Stomach (tissue), 4 donors: ENCODE measurements around the gene PIANP.

Source experiments
- CTCF ChIP-seq, 7 experiments: fragments of 450-650 bp in 4 of 7; fragments of 200-600 bp in 3 of 7; sonication (generic) in 3 of 7; IDR thresholded peaks; one replicate each; pipeline ENCODE4 v1.5.1; 2016 to 2019; ENCODE audit warnings: antibody characterized with exemption in 7 of 7, control low read depth in 2 of 7, mild to moderate bottlenecking in 1 of 7
- POLR2A ChIP-seq, 4 donors: fragments of 450-650 bp; IDR thresholded peaks; one replicate each; pipeline ENCODE4 v1.6.1; 2016; ENCODE audit warnings: antibody characterized with exemption in 4 of 4, control low read depth in 2 of 4, mild to moderate bottlenecking in 1 of 4, moderate library complexity in 1 of 4
- POLR2AphosphoS5 ChIP-seq, 3 donors: sonication (generic); formaldehyde crosslinking; IDR thresholded peaks; one replicate each; pipeline ENCODE4 v1.6.1; 2016; ENCODE audit warnings: antibody characterized with exemption in 3 of 3

DNA sequence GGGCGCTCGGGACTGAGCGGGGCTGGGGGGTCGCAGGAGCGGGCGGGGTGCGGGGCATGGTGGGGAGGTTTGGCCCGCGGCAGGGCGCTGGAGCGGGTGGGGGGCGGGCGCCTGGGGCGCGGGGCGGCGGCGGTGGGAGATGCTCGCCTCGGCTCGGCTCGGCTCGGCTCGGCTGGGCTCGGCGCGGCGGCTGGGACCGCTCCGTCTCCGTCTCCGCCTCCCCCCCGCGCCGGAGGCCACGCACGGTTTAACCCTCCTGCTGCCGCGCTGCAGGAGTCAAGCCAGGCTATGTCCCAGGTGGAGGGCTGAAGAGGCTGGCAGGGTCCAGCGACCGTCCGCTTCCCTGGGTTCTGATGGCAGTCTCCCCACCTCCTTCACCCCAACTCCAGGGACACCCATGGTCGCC is at the start of gene PIANP:
- TF ChIP-seq CTCF (IDR thresholded peaks at IDR 0.05) (no peak), POLR2AphosphoS5 (IDR thresholded peaks at IDR 0.05) (no peak), POLR2A (IDR thresholded peaks at IDR 0.05) (no peak)
